Glomerular visceral epithelial cell (primary cell): ENCODE data around the gene GPR158.

ENCODE experiments used
- DNase-seq: peaks from one replicate; pipeline ENCODE4 v3.0.0-alpha.2; 2016; ENCODE audit errors: extremely low spot score

Gene GPR158

DNA sequence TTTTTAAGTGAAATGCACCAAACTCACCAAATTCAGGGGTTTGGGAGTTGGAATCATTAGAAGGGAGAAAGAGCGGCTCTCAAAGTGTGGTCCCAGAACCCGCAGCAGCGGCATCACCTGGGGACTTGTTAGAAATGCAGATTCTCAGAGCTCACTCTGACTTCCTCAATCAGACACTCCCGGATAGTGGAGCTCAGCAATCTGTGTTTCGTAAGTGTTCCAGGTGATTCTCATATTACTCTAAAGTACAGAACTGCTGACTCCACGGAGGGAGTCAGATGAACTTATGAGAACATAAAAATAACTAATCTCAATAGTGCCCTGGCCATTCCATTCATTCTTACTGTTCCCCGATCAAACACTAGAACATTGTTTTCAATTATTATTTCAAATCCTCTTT, 400.5 kb downstream of the GPR158 start:
- no peak for DNase-seq

DNA sequence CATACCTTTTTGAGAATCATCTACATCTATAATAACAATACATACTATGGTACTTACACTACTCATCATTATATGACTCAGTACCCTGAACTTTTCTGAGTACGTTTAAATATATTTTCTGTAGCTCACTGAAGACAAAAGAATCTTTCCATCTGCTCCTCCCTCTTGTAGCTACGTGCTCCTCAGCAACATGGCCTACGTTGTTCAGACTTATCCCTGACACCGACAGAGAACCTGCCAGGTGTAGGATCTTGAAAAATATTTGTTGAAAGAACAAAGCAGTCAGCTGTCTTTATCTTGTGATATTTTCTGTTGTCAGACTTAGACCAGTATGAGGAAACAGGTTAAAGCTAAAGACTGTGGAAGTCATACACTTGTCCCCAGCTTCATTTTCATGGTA, 403.3 kb downstream of the GPR158 start:
- no peak for DNase-seq

DNA sequence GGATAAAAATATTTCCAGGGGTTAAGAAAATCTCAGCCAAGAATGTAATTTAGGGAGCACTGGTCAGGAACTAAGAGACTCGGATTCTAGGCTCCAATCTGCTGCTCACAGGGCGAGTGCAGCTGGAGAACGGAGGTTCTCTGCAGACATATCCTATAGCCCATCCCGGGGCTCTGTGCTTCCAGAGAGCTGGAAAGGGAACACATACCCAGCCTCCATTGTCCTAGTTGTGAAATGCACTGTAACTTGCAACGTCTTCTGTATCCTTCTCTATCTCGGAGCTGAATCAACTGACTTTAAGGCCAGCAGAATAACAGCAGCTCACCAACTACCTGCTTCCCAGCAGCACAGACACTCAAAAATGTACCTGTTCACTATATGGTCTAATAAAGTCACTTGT, 408.2 kb downstream of the GPR158 start:
- no peak for DNase-seq

DNA sequence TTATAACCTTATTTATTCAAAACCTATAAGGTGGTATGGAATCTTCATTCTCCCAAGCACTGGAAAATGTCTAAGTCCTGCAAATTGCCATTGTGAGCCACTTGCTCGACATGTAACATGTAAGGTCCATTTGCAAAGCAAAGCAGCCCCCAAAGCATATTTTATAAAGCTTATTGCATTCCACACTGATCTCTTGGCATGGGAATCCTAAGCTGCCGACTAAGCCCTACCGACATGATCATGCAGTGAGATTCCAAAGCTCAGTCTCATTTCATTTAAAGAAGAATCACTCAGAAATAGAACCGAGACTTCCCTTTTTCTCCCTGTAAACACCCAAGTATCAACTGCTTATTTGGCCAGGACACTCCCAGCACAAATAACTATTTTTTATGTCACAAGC, 425.9 kb downstream of the GPR158 start:
- no peak for DNase-seq

DNA sequence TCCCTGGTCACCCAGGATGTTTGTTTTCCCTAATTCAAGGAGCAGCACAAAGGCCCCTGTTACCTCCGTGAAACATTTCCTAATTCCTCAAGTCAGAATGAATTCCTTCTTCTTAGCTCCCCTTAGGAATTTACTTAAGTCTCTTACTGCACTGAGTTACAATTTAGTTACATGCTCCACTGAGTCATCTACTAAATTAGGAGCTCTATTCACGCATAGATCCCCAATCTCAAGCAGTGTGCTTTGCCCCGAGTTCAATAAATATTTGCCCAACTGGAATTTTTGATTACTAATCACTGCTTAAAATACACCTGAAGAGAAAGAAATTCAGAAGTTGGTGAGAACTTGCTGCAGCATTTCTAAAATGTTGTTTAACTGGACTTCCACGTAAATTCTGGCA, 429.8 kb downstream of the GPR158 start:
- no peak for DNase-seq

DNA sequence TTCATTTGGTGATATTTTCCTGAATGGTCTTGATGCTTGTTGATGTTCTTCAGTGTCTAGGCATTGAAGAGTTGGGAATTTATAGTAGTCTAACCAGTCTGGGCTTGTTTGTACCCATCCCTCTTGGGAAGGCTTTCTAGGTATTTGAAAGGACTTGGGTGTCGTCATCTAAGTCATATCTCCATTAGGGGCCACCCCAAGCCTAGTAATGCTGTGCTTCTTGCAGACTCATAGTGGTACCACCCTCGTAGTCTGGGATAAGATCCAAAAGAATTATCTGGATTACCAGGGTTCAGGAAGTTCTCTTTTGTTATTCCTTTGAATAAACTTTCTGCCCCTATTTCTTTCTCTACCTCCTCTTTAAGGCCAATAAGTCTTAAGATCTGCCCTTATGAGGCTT, 439.9 kb downstream of the GPR158 start:
- DNase-seq, result no peak

DNA sequence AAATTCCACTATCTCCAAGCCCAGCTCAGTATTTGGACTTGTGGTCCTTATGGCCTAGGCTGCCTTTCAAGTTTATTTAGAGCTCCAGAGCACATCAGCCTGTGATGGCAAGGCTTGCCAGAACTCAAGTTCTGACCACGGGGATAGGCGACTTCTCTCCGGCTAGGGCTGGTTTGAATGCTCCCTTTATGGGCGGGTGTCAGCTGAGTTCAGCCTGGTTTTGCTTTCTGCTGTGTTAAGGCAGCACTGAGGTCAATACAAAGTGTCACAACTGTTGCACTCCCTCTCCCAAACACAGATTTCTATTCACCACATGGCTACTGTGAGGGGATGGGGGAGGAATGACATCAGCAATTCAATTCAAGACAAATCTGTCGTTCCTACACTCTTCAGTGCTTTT, 441.1 kb downstream of the GPR158 start:
- DNase-seq, result no peak

DNA sequence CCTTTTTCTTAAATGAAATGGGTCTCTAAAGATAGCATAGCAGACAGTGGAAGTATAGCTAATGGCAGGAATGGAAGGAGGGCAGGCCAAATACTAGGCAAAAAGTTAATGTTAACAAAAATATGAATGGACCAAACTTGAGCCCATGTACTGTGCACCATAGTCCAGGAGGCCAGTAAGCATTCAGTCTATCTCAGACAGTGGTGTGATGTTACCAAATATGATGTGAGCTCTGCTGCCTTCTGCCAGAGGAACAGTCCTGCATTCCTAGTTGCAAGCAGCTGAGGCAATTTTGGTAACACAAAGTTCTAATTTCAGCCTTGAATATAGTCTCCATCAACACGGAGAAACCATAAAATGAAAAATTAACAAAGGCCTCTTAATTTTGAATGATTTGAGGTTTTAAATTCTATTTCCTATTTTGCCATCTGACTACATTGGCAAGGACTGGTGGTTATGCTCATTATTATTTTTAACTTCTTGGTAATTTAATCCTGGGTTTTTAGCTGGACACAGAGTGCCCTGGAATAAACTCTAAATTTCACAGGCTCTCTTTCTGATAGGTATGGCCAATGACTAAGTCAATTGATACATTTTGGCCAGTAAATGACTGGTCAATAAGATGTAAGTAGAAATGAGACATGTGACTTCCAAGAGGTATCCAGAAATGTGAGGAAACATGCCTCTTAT, 442.2 kb downstream of the GPR158 start:
- no peak for DNase-seq

DNA sequence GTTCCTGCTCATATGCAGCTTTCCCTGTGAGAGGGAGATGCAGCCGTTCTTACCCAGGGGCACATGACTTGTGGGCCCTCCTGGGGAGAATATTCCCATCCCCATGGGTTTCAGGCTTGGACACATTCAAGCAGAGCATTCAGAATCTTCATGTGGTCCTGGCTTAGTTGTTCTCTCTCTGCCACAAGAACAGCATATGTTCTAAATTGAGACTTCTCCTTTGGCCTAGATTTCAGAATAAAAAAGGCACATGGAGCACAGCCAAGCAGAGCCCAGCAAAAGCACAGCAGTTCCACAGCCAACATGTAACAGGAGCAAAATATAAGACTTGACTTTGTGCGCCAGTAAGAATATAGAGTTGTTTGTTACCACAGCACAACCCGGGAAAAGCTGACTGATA, 452.8 kb downstream of the GPR158 start:
- no peak for DNase-seq

DNA sequence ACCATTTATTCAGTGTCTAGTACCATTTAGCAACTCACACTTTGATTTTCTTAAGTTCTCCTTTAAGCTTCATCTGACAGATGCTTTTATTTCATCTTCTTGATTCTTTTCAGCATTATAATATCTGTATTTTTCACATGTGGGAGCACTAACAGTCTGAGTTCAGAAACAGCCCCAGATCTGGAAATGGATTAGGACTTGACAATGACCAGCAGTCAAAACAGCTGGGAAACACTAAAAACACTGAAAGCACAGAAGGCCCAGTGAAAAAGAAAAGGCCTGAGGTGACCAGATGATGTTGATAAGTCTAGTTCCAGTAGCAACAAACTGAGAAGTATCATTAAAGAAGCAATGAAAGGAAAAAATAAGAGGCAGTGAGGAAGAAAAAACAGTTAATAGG, 454.5 kb downstream of the GPR158 start:
- no peak for DNase-seq

DNA sequence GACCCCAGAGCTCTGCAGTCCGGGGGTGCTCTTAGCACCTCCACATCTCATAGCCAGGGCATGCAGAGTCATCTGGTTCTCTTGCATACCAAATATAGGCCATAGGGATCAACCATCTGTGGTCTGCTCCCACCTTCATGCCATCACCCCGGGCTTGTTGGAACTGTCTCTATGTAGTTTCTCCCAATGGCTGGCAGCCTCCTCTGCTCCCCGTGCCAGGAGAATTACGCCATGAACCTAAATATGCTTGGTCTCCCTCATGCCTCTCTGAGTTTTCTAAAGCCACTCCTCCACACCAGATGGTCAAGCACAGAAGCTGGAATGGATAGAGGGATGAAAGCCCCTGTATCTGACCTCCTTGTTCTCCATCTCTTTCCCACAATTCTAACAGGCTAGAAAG, 456.7 kb downstream of the GPR158 start:
- no peak for DNase-seq

DNA sequence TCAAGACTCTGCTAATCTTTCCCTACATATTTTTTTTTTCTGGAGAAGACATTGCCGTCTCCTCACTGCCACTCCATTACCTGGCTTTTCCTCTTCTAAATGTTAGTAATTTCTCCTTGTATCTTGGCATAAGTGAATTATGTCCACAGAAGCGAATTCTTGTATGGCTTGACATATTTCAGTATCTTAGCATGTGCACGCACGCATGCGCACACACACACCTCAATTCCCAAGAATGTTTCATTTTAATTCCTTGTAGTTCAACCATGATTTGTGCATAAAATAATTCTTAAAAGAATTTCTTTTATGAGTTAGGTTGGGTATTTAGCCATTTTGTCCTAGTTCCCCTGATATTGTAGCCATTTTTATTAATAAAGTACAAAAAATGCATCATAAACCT, 458.0 kb downstream of the GPR158 start:
- no peak for DNase-seq

DNA sequence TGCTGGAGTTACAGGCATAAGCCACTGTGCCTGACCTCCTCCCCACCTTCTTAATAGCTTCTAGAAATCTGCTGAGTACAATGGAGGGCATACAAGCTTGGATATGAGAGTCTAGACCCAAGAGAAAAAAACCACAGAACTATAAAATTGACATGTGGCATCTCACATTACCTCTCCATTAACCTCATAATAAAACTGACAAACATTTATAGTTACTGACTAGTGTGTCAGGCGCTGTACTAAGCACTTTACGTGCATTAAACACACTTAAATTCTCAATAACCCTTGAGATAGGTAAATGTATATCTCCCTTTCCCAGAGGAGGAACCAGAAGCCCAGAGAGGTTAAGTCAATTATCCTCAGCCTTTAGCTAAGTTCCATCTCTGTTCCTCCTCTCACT, 458.7 kb downstream of the GPR158 start:
- DNase-seq, result no peak

DNA sequence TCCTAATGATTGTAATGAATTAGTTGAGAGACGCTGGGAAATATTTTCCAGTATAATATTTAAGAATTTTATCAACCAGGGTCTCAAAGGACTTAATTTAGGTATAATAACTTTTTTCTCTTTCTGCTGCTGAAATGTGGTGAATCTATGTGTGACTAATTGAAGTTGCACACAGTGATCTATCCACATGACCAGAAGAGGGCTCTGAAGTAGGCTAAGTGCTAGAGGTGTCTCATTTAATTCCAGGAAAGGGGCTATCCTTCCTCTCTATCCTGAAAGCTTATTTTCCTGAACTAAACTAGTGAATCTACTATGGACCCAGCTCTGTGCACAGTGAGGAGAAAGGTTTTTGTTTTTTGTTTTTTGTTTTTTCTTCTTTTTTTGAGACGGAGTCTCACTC, 464.8 kb downstream of the GPR158 start:
- DNase-seq, result no peak

DNA sequence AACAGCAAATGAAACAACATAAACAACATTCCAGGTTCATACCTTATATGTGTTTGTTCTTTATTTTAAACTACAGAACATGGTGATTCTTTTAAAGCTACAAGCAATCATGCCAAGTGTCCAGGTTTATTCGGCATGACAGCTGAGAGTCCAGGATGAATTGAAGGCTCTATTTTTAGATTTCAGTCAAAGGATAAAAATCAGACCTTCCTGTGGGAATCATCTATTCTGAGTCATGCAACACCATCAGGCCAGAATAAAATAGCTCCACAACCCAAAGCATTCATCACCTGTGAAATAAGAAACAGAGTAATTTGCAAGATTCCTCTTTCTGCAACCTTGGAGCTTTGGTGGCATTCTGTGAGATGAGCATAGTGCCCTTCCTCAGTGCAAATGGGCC, 466.8 kb downstream of the GPR158 start:
- no peak for DNase-seq

DNA sequence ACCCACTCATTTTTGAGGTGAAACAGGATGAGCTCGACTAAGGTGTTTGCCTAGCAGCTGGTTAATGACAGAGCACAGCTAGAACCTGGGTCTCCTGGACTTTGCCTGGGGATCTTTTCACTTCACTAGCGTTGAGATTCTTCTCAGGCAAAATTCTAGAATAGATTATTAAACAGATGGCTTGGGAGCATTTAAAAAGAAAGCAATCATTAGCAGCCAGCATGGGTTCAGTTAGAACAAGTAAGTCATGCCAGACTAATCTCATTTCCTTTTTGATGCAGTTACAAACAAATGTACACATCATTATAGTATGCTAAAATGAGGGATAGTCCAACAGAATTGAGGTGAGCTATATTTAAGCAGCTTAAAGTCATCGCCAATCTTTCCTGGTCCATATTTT, 467.9 kb downstream of the GPR158 start:
- DNase-seq, result no peak

DNA sequence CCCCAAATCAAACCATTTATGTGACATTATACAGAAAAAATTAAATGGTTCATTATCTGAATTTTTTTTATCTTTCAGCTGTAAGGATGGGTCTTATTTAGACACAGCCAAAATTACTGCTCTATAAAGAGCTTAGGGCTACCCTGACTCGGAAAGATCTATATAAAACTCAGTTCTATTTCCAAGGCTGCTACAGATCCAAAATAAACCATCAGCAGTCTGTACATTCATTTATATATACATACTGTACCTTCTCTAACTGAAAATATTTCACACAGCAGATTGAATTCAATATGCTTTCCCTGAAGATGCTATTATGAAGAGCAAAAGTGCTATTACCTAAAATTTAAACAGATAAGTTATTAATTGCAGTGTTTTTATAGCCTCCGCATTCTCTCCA, 471.6 kb downstream of the GPR158 start:
- DNase-seq, result no peak

DNA sequence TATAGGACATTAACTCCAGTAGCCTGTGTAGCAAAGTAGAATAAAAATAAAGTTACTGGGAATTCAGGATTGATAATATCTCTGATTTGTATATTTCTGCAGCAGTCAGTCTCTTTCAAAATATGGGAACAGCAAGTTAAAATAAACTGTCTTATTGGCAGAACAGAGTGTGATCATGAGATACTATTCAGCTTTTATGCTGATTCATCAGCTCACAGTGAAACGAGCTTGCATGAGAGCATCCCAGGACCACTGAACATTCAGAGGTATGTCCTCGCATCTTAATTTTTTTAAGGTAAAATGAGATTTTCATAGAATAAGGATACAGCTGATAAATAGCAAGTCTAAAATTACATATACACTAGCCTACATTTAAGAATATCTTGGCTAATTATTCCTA, 476.7 kb downstream of the GPR158 start:
- no peak for DNase-seq
